HEK293 (cell line): ENCODE measurements around the gene SLC27A2.

Experiments
- CTCF ChIA-PET: fragments of 350-600 bp; formaldehyde crosslinking; extraction: SDS; loops from one replicate; lab custom pipeline; 2021; ENCODE audit warnings: antibody characterized with exemption; lab: Yijun Ruan, JAX
- POLR2A ChIA-PET: fragments of 300-600 bp; formaldehyde crosslinking; extraction: SDS; loops from one replicate; lab custom pipeline; 2020; ENCODE audit warnings: antibody characterized with exemption, inconsistent platforms; lab: Yijun Ruan, JAX
- H3K27ac ChIP-seq: fragments of 200-500 bp; sonication (Bioruptor generic); 2 replicates; pipeline ENCODE4 v1.5.1; 2014; ENCODE audit warnings: low read depth, low read length, control low read depth, inconsistent platforms; ENCODE audit errors: extremely low read depth
- H3K36me3 ChIP-seq, 2 experiments: fragments of 200-500 bp in 1 of 2; sonication (Bioruptor generic) in 1 of 2; 1 replicate in 1 of 2; 2 replicates in 1 of 2; pipeline ENCODE4 v1.5.1; 2014 to 2017; ENCODE audit warnings: inconsistent platforms in 2 of 2, low read length in 2 of 2; ENCODE audit not compliant: control insufficient read depth in 2 of 2, insufficient read depth in 1 of 2
- H3K4me1 ChIP-seq: fragments of 200-500 bp; sonication (Bioruptor generic); 2 replicates; pipeline ENCODE4 v1.5.1; 2014; ENCODE audit warnings: mild to moderate bottlenecking, low read length, inconsistent platforms; ENCODE audit not compliant: control insufficient read depth, insufficient read depth
- H3K4me3 ChIP-seq: 2 replicates; pipeline ENCODE4 v1.5.1; 2011; ENCODE audit warnings: low read depth, mild to moderate bottlenecking, control low read depth, low read length, moderate library complexity
- H3K9me3 ChIP-seq: fragments of 200-500 bp; sonication (Bioruptor generic); 2 replicates; pipeline ENCODE4 v1.5.1; 2014; ENCODE audit warnings: low read depth, low read length, inconsistent platforms; ENCODE audit not compliant: control insufficient read depth, insufficient read depth
- ATF2 ChIP-seq: fragments of 450-650 bp; formaldehyde crosslinking; IDR thresholded peaks from 2 replicates; pipeline ENCODE4 v1.5.1; 2016; ENCODE audit warnings: missing biosample characterization, missing genetic modification characterization, low read depth
- ELK4 ChIP-seq: IDR thresholded peaks from 2 replicates; pipeline ENCODE4 v1.6.1; 2011; ENCODE audit warnings: mild to moderate bottlenecking, low read depth, low read length, borderline replicate concordance
- MEIS1 ChIP-seq: sonication (generic); formaldehyde crosslinking; IDR thresholded peaks from 2 replicates; pipeline ENCODE4 v1.8.1; 2022; ENCODE audit warnings: missing genetic modification reagents, mild to moderate bottlenecking, borderline replicate concordance
- PBX3 ChIP-seq: sonication (generic); formaldehyde crosslinking; IDR thresholded peaks from 2 replicates; pipeline ENCODE4 v1.8.1; 2022; ENCODE audit warnings: mild to moderate bottlenecking, moderate library complexity, missing genetic modification reagents
- PRDM2 ChIP-seq: fragments of 450-650 bp; formaldehyde crosslinking; IDR thresholded peaks from 2 replicates; pipeline ENCODE4 v1.5.1; 2016; ENCODE audit warnings: missing biosample characterization, missing genetic modification characterization, borderline replicate concordance
- PRDM4 ChIP-seq: fragments of 450-650 bp; formaldehyde crosslinking; IDR thresholded peaks from 2 replicates; pipeline ENCODE4 v1.5.1; 2017; ENCODE audit warnings: missing biosample characterization, missing genetic modification characterization
- SETDB1 ChIP-seq: IDR thresholded peaks from one replicate; pipeline ENCODE4 v1.6.1; 2017; ENCODE audit warnings: mild to moderate bottlenecking, low read length, moderate library complexity, mixed read lengths; ENCODE audit not compliant: insufficient read length
- SP3 ChIP-seq: fragments of 450-650 bp; formaldehyde crosslinking; IDR thresholded peaks from 2 replicates; pipeline ENCODE4 v1.5.1; 2016; ENCODE audit warnings: missing biosample characterization, missing genetic modification characterization
- ZBTB1 ChIP-seq: fragments of 450-650 bp; formaldehyde crosslinking; IDR thresholded peaks from 2 replicates; pipeline ENCODE4 v1.5.1; 2016; ENCODE audit warnings: missing biosample characterization, missing genetic modification characterization
- ZBTB20 ChIP-seq: fragments of 450-650 bp; formaldehyde crosslinking; IDR thresholded peaks from 2 replicates; pipeline ENCODE4 v1.5.1; 2016; ENCODE audit warnings: missing biosample characterization, missing genetic modification characterization
- ZBTB48 ChIP-seq: fragments of 450-650 bp; formaldehyde crosslinking; IDR thresholded peaks from 2 replicates; pipeline ENCODE4 v1.5.1; 2016; ENCODE audit warnings: missing biosample characterization, missing genetic modification characterization
- ZBTB7A ChIP-seq: fragments of 450-650 bp; formaldehyde crosslinking; IDR thresholded peaks from 2 replicates; pipeline ENCODE4 v1.5.1; 2016; ENCODE audit warnings: low read depth, missing biosample characterization, missing genetic modification characterization
- ZNF157 ChIP-seq: fragments of 450-650 bp; formaldehyde crosslinking; IDR thresholded peaks from 2 replicates; pipeline ENCODE4 v1.5.1; 2016; ENCODE audit warnings: missing biosample characterization, missing genetic modification characterization
- ZNF211 ChIP-seq: fragments of 450-650 bp; formaldehyde crosslinking; IDR thresholded peaks from 2 replicates; pipeline ENCODE4 v1.5.1; 2016; ENCODE audit warnings: low read depth, missing biosample characterization, missing genetic modification characterization
- ZNF266 ChIP-seq: fragments of 450-650 bp; formaldehyde crosslinking; IDR thresholded peaks from 2 replicates; pipeline ENCODE4 v1.5.1; 2016; ENCODE audit warnings: missing biosample characterization, missing genetic modification characterization, low read depth
- ZNF404 ChIP-seq: fragments of 450-650 bp; formaldehyde crosslinking; IDR thresholded peaks from 2 replicates; pipeline ENCODE4 v1.5.1; 2017; ENCODE audit warnings: missing biosample characterization, missing genetic modification characterization
- ZNF488 ChIP-seq: fragments of 450-650 bp; formaldehyde crosslinking; IDR thresholded peaks from 2 replicates; pipeline ENCODE4 v1.5.1; 2016; ENCODE audit warnings: missing biosample characterization, missing genetic modification characterization
- ZNF544 ChIP-seq: fragments of 450-650 bp; formaldehyde crosslinking; IDR thresholded peaks from 2 replicates; pipeline ENCODE4 v1.5.0; 2017; ENCODE audit warnings: missing biosample characterization, missing genetic modification characterization
- ZNF626 ChIP-seq: fragments of 450-650 bp; sonication (Bioruptor Pico); formaldehyde crosslinking; IDR thresholded peaks from 2 replicates; pipeline ENCODE4 v1.5.1; 2018; ENCODE audit warnings: missing biosample characterization, missing genetic modification characterization, inconsistent platforms
- ZNF645 ChIP-seq: fragments of 450-650 bp; formaldehyde crosslinking; IDR thresholded peaks from 2 replicates; pipeline ENCODE4; 2016; ENCODE audit warnings: missing biosample characterization, missing genetic modification characterization
- ZNF664 ChIP-seq: fragments of 450-650 bp; formaldehyde crosslinking; IDR thresholded peaks from 2 replicates; pipeline ENCODE4 v1.5.1; 2016; ENCODE audit warnings: missing biosample characterization, missing genetic modification characterization
- ZNF776 ChIP-seq: fragments of 450-650 bp; formaldehyde crosslinking; IDR thresholded peaks from 2 replicates; pipeline ENCODE4 v1.5.0; 2017; ENCODE audit warnings: missing biosample characterization, missing genetic modification characterization, borderline replicate concordance
- ZNF837 ChIP-seq: fragments of 450-650 bp; formaldehyde crosslinking; IDR thresholded peaks from 2 replicates; pipeline ENCODE4 v1.5.1; 2016; ENCODE audit warnings: missing biosample characterization, missing genetic modification characterization

SLC27A2 gene

GRCh38 chr15:50166216-50166615 lies 15.8 kb upstream of the SLC27A2 start (continued):
- TF ChIP-seq ZNF664 (no peak), SP3 (tag by site-specific recombination) (no peak), PRDM2 (tag by site-specific recombination) (no peak), ELK4 (no peak)

- CTCF ChIA-PET = no interaction called here
- Histone ChIP-seq H3K27ac (no peak overlapping the region), H3K9me3 (no peaks in the 10 kb centered on the region), H3K36me3 (no peaks in the 10 kb centered on the region), H3K4me1 (no peaks in the 10 kb centered on the region), H3K4me3 (no peak overlapping the region)
- POLR2A ChIA-PET = no interaction called here
- TF ChIP-seq ZBTB48 = no peak
- TF ChIP-seq ZNF266 (tag by site-specific recombination) = no peak
- no peak for TF ChIP-seq ZNF488 (tag by site-specific recombination)
- TF ChIP-seq ZBTB1 = no peak
- no peak for TF ChIP-seq PBX3 (CRISPR knock-in tag)
- TF ChIP-seq SETDB1 = no peak
- TF ChIP-seq ZBTB20 (tag by site-specific recombination) = no peak
- no peak for TF ChIP-seq ZNF404 (tag by site-specific recombination)
- no peak for TF ChIP-seq MEIS1 (CRISPR knock-in tag)
- TF ChIP-seq ZNF211 = no peak
- no peak for TF ChIP-seq ATF2
- TF ChIP-seq ZNF776 (tag by site-specific recombination) = no peak
- no peak for TF ChIP-seq ZNF157
- TF ChIP-seq ZNF645 = no peak
- no peak for TF ChIP-seq ZNF544 (tag by site-specific recombination)
- TF ChIP-seq ZNF837 = no peak
- no peak for TF ChIP-seq ZBTB7A
- TF ChIP-seq ZNF626 (tag by site-specific recombination) = no peak
- TF ChIP-seq PRDM4 = no peak
Measured at GRCh38 chr15:50167110-50167509, 14.9 kb upstream of the SLC27A2 start.
